Dorsolateral prefrontal cortex (tissue), 118 donors: ENCODE results near the gene OASL. TPM values are rescaled to one million over a fixed set of nuclear protein-coding genes. Genes with fewer than 3 reads are reported as not detected.

Experiments
- total RNA-seq, 120 experiments: library from RNA; stranded (reverse); gene quantifications; one replicate each; pipeline versions ENCODE4 v1.2.3 to v1.2.4, GENCODE V29; 2022

OASL gene
- total RNA-seq, 120 experiments from 2014 or later, result 0.17 to 12.0 (median 0.60) TPM; not detected in 26

Other genes starting within 250 kb of the OASL start
- 100 to 1,000 TPM in 1 of 120 experiments, 10 to 100 TPM in 119; 50.6 to 111 (median 72.4) TPM for gene SPPL3, start 134.9 kb downstream of the OASL start, total RNA-seq
- not detected for gene HNF1A, start 60.7 kb downstream of the OASL start, total RNA-seq
- 10 to 100 TPM; 13.9 to 45.8 (median 31.2) TPM for gene C12orf43, start 22.8 kb downstream of the OASL start, total RNA-seq
- 100 to 1,000 TPM in 20 of 120 experiments, 10 to 100 TPM in 100; 21.6 to 148 (median 62.3) TPM for gene P2RX7, start 93.6 kb upstream of the OASL start, total RNA-seq
- gene P2RX4, start 170.9 kb upstream of the OASL start, total RNA-seq, result 10 to 100 TPM in 98 of 120 experiments, 1 to 10 TPM in 22; 7.6 to 21.4 (median 12.6) TPM